ENCODE data around the gene KIF3B. TPM values are rescaled to one million over a fixed set of nuclear protein-coding genes. Genes with fewer than 3 reads are reported as not detected.

The KIF3B gene
- total RNA-seq, 6 experiments from 2014 or later = 29.9 to 33.7 (median 31.9) TPM

GRCh38 chr20:32359633-32360332 is 82.3 kb downstream of the KIF3B start:
- H3K36me3 Mint-ChIP-seq (ENCODE audit: low read depth) = peaks cover 25% of the 10 kb centered on the region
- H3K27me3 Mint-ChIP-seq (ENCODE audit: insufficient read depth) = no peaks in the 10 kb centered on the region; the same call in 1 of the 2 replicates
- H3K9me3 Mint-ChIP-seq = 0 out of 2 replicates have a peak, but pooled peaks cover 6% of the 10 kb centered on the region
- peak overlapping the region; percentile 90 for H3K27ac Mint-ChIP-seq
- H3K4me3 Mint-ChIP-seq = peak overlapping the region; percentile 93
- DNase-seq = peak; percentile 46
- peaks cover 75% of the 10 kb centered on the region for H3K4me1 Mint-ChIP-seq (ENCODE audit: low read depth)
- TF ChIP-seq CTCF (IDR thresholded peaks at IDR 0.05) = no peak

GRCh38 chr20:32360333-32360634 is 82.8 kb downstream of the KIF3B start:
- H3K27ac Mint-ChIP-seq = peak overlapping the region; percentile 90
- no peak for TF ChIP-seq CTCF (IDR thresholded peaks at IDR 0.05)
- H3K27me3 Mint-ChIP-seq (ENCODE audit: insufficient read depth) = no peaks in the 10 kb centered on the region; the same call in 1 of the 2 replicates
- 0 out of 2 replicates have a peak, but pooled peaks cover 6% of the 10 kb centered on the region for H3K9me3 Mint-ChIP-seq
- peaks cover 25% of the 10 kb centered on the region for H3K36me3 Mint-ChIP-seq (ENCODE audit: low read depth)
- peaks cover 75% of the 10 kb centered on the region for H3K4me1 Mint-ChIP-seq (ENCODE audit: low read depth)
- peak overlapping the region; percentile 93 for H3K4me3 Mint-ChIP-seq
- no peak for DNase-seq

GRCh38 chr20:32362901-32363364 is 85.5 kb downstream of the KIF3B start:
- Mint-ChIP-seq H3K36me3 (ENCODE audit: low read depth) (peaks cover 19% of the 10 kb centered on the region), H3K4me1 (ENCODE audit: low read depth) (peaks cover 73% of the 10 kb centered on the region), H3K27ac (peak overlapping the region; percentile 68), H3K9me3 (no peaks in the 10 kb centered on the region), H3K4me3 (peak overlapping the region; percentile 53), H3K27me3 (ENCODE audit: insufficient read depth) (no peaks in the 10 kb centered on the region; the same call in 1 of the 2 replicates)
- no peak for DNase-seq
- no peak for TF ChIP-seq CTCF (IDR thresholded peaks at IDR 0.05)

GRCh38 chr20:32363492-32363891 is 86.0 kb downstream of the KIF3B start:
- H3K4me1 Mint-ChIP-seq (ENCODE audit: low read depth) = peaks cover 79% of the 10 kb centered on the region
- H3K9me3 Mint-ChIP-seq = no peaks in the 10 kb centered on the region
- H3K27me3 Mint-ChIP-seq (ENCODE audit: insufficient read depth) = no peaks in the 10 kb centered on the region; the same call in 1 of the 2 replicates
- no peak for TF ChIP-seq CTCF (IDR thresholded peaks at IDR 0.05)
- DNase-seq = no peak
- H3K27ac Mint-ChIP-seq = peak overlapping the region; percentile 68
- H3K36me3 Mint-ChIP-seq (ENCODE audit: low read depth) = peaks cover 19% of the 10 kb centered on the region
- H3K4me3 Mint-ChIP-seq = peak overlapping the region; percentile 53; the same call in 1 of the 2 replicates

- Mint-ChIP-seq H3K9me3 (no peaks in the 10 kb centered on the region), H3K27me3 (ENCODE audit: insufficient read depth) (no peaks in the 10 kb centered on the region), H3K27ac (peak overlapping the region; percentile 4; the same call in 1 of the 2 replicates), H3K4me1 (ENCODE audit: low read depth) (peaks cover 80% of the 10 kb centered on the region), H3K4me3 (no peak overlapping the region), H3K36me3 (ENCODE audit: low read depth) (peaks cover 14% of the 10 kb centered on the region)
- TF ChIP-seq CTCF (IDR thresholded peaks at IDR 0.05) = no peak
- DNase-seq = no peak
These were observed 87.2 kb downstream of the KIF3B start for GRCh38 chr20:32364554-32365208.
